ENCODE data around the gene RPUSD3. TPM values are rescaled to one million over a fixed set of nuclear protein-coding genes. Genes with fewer than 3 reads are reported as not detected.

RPUSD3 gene
- total and polyA plus RNA-seq, 2 donors (not counting 3 experiments of a cell fraction or from before 2014, with no cell fraction given) = 38.9 to 56.6 TPM

- CTCF ChIA-PET = interaction anchor here (1.0 to 2.8 kb wide), 4 partner anchors 17 to 137 kb away, joined by 3 to 13 read pairs (median 8); partner anchors contain the start of gene CRELD1
- no TSS peak for BruUV-seq (replicated peaks)
- peak overlapping the region; percentile 36 for H3K27ac ChIP-seq (ENCODE audit: insufficient read depth, low read depth, low read length)
- POLR2A ChIA-PET = no interaction called here
- intact Hi-C loops (cut with micrococcal nuclease) (loop anchor here (1.0 to 10.0 kb wide), 2 partner anchors 16 to 304 kb away; partner anchors contain the start of gene ARPC4), dilution Hi-C loops (cut with MboI; ENCODE audit: extremely low pct_ligation_motif_present, low sequenced_read_pairs) (no loop called here)
- H3K9ac ChIP-seq (replicated peaks; ENCODE audit: extremely low read depth, insufficient read depth, low read length) = peak overlapping the region; percentile 69
- H3K27me3 ChIP-seq (ENCODE audit: control insufficient read depth in 2 of 2, insufficient read depth in 2 of 2, low read length in 2 of 2) = no peaks in the 10 kb centered on the region
- H3K4me2 ChIP-seq (ENCODE audit: insufficient read depth, low read length) = peak overlapping the region; percentile 89
- no peak for FAIRE-seq
- no peak for DNase-seq (ENCODE audit: low read depth, low spot score)
- no peaks in the 10 kb centered on the region for H4K20me1 ChIP-seq (replicated peaks; ENCODE audit: control insufficient read depth, extremely low read depth, insufficient read depth, low read length)
- H3K4me1 ChIP-seq (ENCODE audit: control insufficient read depth, extremely low read depth, insufficient read depth, low read length) = peaks cover 12% of the 10 kb centered on the region
- TF ChIP-seq GATA2 (IDR thresholded peaks at IDR 0.05; ENCODE audit: insufficient read depth, insufficient read length, low read depth, low read length) (no peak), FOS (IDR thresholded peaks at IDR 0.05; ENCODE audit: borderline replicate concordance, insufficient read depth, low read length) (no peak), CTCF (IDR thresholded peaks at IDR 0.05; ENCODE audit: extremely low read depth in 1 of 2, insufficient read depth in 1 of 2, low read depth in 1 of 2, low read length in 2 of 2) (no peak), EZH2 (IDR thresholded peaks at IDR 0.05; ENCODE audit: borderline replicate concordance, low read depth, low read length, severe bottlenecking) (no peak), POLR2AphosphoS5 (IDR thresholded peaks at IDR 0.05; ENCODE audit: insufficient read depth, low read depth, low read length) (no peak), JUN (IDR thresholded peaks at IDR 0.05; ENCODE audit: borderline replicate concordance, insufficient read depth, insufficient read length, low read depth) (no peak), MAX (IDR thresholded peaks at IDR 0.05; ENCODE audit: insufficient read depth, insufficient read length) (no peak), MYC (IDR thresholded peaks at IDR 0.05; ENCODE audit: low read depth, low read length) (no peak), POLR2A (IDR thresholded peaks at IDR 0.05; ENCODE audit: low read depth, low read length) (no peak)
- peaks cover 11 to 27% of the 10 kb centered on the region in 2 experiments for H3K36me3 ChIP-seq (ENCODE audit: control insufficient read depth in 2 of 2, extremely low read depth in 1 of 2, insufficient read depth in 2 of 2, low read length in 2 of 2)
- H2AFZ ChIP-seq (ENCODE audit: low read depth, low read length) = no peak overlapping the region
- no peaks in the 10 kb centered on the region for H3K9me3 ChIP-seq (replicated peaks; ENCODE audit: control insufficient read depth, insufficient read depth, low read length)
- H3K4me3 ChIP-seq (replicated peaks in 1 of 3; ENCODE audit: insufficient read depth in 1 of 3, low read depth in 1 of 3, low read length in 3 of 3) = peak overlapping the region in 1 of 3 experiments; percentile 55
- no peaks in the 10 kb centered on the region for H3K9me1 ChIP-seq (replicated peaks; ENCODE audit: control insufficient read depth, extremely low read depth, insufficient read depth, low read length)
- no peaks in the 10 kb centered on the region for H3K79me2 ChIP-seq (ENCODE audit: control insufficient read depth, insufficient read depth, low read length)
Observed at GRCh38 chr3:9809239-9809614, 34.6 kb downstream of the RPUSD3 start.

All from endothelial cell of umbilical vein (primary cell).